ENCODE results near the gene SEC61B.
"Not testable (repeated sequence)": the region's sequence is repeated elsewhere in the genome, so short reads cannot be mapped to it uniquely, and the experiment has no call there.

The SEC61B gene

DNA sequence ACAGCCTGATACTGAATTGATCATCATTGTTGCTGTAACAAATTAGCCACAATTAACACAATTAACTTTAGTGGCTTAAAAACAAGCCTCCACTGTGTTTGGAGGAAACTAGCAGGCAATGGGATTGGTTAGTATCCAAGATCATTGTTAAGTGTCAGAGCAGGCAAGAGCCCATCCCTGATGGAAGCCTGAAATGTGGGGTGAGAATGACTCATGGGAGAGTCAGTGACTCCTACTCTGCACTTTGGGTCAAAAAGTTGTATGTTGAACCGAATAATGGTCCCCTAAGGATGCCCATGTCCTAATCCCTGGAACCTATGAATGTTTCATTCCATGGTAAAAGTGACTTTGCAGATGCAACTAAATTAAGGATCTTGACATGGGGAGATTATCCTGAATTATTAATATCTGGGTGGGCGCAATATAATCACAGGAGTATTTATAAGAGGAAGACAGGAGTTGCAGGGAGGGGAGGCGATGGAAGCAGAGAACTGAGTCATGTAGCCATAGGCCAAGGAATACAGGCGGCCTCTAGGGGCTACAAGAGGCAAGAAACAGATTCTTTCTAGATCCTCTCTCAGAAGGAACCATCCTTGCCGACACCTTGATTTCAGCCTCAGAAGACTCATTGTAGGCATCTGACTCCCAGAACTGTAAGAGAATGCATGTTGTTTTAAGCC lies 29.2 kb upstream of the SEC61B start:
- no peak overlapping the region for H3K9ac ChIP-seq (ENCODE audit: low read length in 2 of 2)
- H3K27ac ChIP-seq (ENCODE audit: low read length), result no peak overlapping the region
- H3K27me3 ChIP-seq (ENCODE audit: control insufficient read depth in 1 of 2, insufficient read depth in 2 of 2, low read length in 2 of 2), result peaks cover 3 to 4% of the 10 kb centered on the region in 2 donors
- no peak overlapping the region for H3K4me3 ChIP-seq (ENCODE audit: low read length in 2 of 2)
- no peaks in the 10 kb centered on the region for H3K4me1 ChIP-seq (ENCODE audit: control insufficient read depth, insufficient read depth, low read length)
- peaks cover 0 to 4% of the 10 kb centered on the region in 2 donors for H3K9me3 ChIP-seq (ENCODE audit: control insufficient read depth in 2 of 2, low read length in 2 of 2)
- H3K36me3 ChIP-seq (ENCODE audit: control insufficient read depth in 2 of 2, insufficient read depth in 2 of 2, low read length in 2 of 2), result no peaks in the 10 kb centered on the region

DNA sequence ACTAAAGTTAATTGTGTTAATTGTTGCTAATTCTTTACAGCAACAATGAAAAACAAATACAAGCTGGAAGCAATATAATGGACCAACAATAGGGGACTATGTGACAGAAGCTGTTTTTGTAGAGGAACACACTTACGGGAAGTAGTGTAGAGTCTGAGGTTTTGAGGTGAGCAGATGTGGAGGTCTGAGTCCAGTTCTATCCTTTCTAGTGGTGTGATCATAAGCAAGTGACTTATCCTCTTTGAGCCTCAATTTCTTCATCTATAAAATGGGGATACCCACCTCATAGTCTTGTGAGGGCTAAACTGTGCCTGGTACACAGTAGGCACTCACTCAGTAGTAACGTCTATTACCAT lies 28.6 kb upstream of the SEC61B start:
- no peaks in the 10 kb centered on the region for H3K36me3 ChIP-seq (ENCODE audit: control insufficient read depth in 2 of 2, insufficient read depth in 2 of 2, low read length in 2 of 2)
- no peak overlapping the region for H3K27ac ChIP-seq (ENCODE audit: low read length)
- peaks cover 0 to 4% of the 10 kb centered on the region in 2 donors for H3K9me3 ChIP-seq (ENCODE audit: control insufficient read depth in 2 of 2, low read length in 2 of 2)
- no peaks in the 10 kb centered on the region for H3K4me1 ChIP-seq (ENCODE audit: control insufficient read depth, insufficient read depth, low read length)
- no peak overlapping the region for H3K9ac ChIP-seq (ENCODE audit: low read length in 2 of 2)
- peaks cover 3 to 4% of the 10 kb centered on the region in 2 donors for H3K27me3 ChIP-seq (ENCODE audit: control insufficient read depth in 1 of 2, insufficient read depth in 2 of 2, low read length in 2 of 2)
- no peak overlapping the region for H3K4me3 ChIP-seq (ENCODE audit: low read length in 2 of 2)

DNA sequence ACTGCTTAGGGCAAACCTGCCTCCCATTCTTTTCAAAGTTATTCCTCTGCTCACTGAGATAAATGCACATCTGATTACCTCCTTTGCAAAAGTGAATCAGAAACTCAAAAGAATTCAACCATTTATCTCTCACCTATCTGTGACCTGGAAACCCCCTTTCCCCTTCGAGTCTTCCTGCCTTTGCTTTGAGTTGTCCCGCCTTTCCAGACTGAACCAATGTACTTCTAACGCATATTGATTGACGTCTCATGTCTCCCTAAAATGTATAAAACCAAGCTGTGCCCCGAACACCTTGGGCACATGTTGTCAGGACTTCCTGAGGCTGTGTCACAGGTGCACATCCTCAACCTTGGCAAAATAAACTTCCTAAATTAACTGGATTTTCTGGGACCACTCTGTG lies 25.6 kb upstream of the SEC61B start:
- not testable (repeated sequence) for H3K9ac ChIP-seq (ENCODE audit: low read length in 2 of 2); H3K36me3 ChIP-seq (ENCODE audit: control insufficient read depth in 2 of 2, insufficient read depth in 2 of 2, low read length in 2 of 2); H3K4me3 ChIP-seq (ENCODE audit: low read length in 2 of 2); H3K27ac ChIP-seq (ENCODE audit: low read length); H3K9me3 ChIP-seq (ENCODE audit: control insufficient read depth in 2 of 2, low read length in 2 of 2); H3K27me3 ChIP-seq (ENCODE audit: control insufficient read depth in 1 of 2, insufficient read depth in 2 of 2, low read length in 2 of 2); H3K4me1 ChIP-seq (ENCODE audit: control insufficient read depth, insufficient read depth, low read length)

DNA sequence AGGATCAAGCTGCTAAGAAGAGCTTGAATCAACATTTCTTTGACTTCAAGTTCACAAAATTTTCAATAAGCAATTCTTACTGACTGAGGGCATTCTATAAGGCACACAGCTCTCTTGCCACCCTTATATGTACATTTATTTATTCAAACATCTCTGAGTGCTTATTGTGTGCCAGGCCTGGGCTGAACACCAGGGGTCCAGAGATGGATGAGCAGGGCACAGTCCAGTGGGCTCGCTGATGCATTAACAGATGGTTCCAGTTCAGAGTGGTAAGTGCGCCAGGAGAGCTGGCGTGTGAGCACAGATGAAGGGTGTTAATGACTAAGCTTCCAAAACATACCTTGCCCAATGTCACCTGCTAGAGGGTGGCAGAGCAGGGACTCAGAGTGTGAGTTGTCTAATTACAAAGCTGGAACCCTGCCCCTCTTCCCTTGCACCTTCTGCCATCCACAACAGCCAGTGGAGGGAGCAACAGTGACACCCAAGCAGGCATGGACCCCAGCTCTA lies 24.9 kb upstream of the SEC61B start:
- Histone ChIP-seq H3K4me3 (ENCODE audit: low read length in 2 of 2) (no peak overlapping the region), H3K9me3 (ENCODE audit: control insufficient read depth in 2 of 2, low read length in 2 of 2) (peaks cover 0 to 4% of the 10 kb centered on the region in 2 donors), H3K27me3 (ENCODE audit: control insufficient read depth in 1 of 2, insufficient read depth in 2 of 2, low read length in 2 of 2) (no peaks in the 10 kb centered on the region), H3K4me1 (ENCODE audit: control insufficient read depth, insufficient read depth, low read length) (no peaks in the 10 kb centered on the region), H3K9ac (ENCODE audit: low read length in 2 of 2) (no peak overlapping the region), H3K27ac (ENCODE audit: low read length) (no peak overlapping the region), H3K36me3 (ENCODE audit: control insufficient read depth in 2 of 2, insufficient read depth in 2 of 2, low read length in 2 of 2) (no peaks in the 10 kb centered on the region)

DNA sequence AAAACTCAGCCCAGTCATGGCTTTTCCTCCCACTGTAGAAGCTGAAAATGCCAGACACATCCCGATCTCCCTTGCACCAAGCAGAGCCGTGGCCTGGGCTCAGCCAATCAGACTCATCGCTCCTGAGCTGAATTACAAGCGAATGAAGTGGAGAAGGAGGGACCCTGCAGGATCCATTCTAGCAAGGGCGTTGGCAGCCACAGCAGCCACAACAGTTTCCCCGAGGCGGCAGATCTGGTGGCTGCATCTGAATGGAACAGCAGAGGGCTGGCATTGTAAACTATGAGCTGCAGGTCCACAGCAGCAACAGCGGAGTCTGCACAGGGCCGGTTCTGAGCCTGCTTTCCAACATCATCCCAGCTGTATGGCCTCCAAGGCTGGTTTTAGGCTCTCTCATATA lies 24.1 kb upstream of the SEC61B start:
- Histone ChIP-seq H3K9ac (ENCODE audit: low read length in 2 of 2) (no peak overlapping the region), H3K4me1 (ENCODE audit: control insufficient read depth, insufficient read depth, low read length) (no peaks in the 10 kb centered on the region), H3K27me3 (ENCODE audit: control insufficient read depth in 1 of 2, insufficient read depth in 2 of 2, low read length in 2 of 2) (no peaks in the 10 kb centered on the region), H3K9me3 (ENCODE audit: control insufficient read depth in 2 of 2, low read length in 2 of 2) (peaks cover 0 to 4% of the 10 kb centered on the region in 2 donors), H3K36me3 (ENCODE audit: control insufficient read depth in 2 of 2, insufficient read depth in 2 of 2, low read length in 2 of 2) (no peaks in the 10 kb centered on the region), H3K4me3 (ENCODE audit: low read length in 2 of 2) (no peak overlapping the region), H3K27ac (ENCODE audit: low read length) (no peak overlapping the region)

DNA sequence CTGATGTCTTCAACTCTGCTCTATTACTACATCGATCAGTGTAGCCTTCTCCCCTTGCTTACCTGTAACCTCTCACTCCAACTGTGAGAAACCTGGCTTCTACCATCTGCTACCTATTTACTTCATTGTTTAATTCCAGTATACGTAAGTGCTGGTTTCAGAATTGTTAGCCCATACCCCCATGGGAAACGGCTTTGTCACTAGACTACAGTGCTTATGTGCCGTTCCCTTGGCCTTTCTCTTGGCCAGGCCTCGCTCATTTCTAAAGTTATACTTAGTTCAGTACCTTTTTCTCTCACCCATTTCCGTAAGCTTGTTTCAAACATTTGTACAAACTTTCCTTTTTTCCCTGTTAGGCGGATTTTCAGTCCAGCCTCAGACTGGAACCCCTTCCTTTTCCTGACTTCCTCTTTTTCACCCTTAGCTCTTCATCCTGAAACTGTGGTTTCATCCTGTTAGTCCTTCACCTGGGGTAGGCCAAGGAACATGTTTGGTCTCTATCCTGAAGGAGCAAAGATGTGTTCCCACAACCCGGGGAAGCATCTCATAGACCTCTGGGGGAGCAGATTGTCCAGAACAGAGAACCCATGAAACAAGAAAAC lies 22.0 kb upstream of the SEC61B start:
- Histone ChIP-seq H3K27ac (ENCODE audit: low read length) (no peak overlapping the region), H3K4me1 (ENCODE audit: control insufficient read depth, insufficient read depth, low read length) (no peaks in the 10 kb centered on the region), H3K27me3 (ENCODE audit: control insufficient read depth in 1 of 2, insufficient read depth in 2 of 2, low read length in 2 of 2) (no peaks in the 10 kb centered on the region), H3K36me3 (ENCODE audit: control insufficient read depth in 2 of 2, insufficient read depth in 2 of 2, low read length in 2 of 2) (no peaks in the 10 kb centered on the region), H3K4me3 (ENCODE audit: low read length in 2 of 2) (no peak overlapping the region), H3K9ac (ENCODE audit: low read length in 2 of 2) (no peak overlapping the region), H3K9me3 (ENCODE audit: control insufficient read depth in 2 of 2, low read length in 2 of 2) (no peaks in the 10 kb centered on the region)

DNA sequence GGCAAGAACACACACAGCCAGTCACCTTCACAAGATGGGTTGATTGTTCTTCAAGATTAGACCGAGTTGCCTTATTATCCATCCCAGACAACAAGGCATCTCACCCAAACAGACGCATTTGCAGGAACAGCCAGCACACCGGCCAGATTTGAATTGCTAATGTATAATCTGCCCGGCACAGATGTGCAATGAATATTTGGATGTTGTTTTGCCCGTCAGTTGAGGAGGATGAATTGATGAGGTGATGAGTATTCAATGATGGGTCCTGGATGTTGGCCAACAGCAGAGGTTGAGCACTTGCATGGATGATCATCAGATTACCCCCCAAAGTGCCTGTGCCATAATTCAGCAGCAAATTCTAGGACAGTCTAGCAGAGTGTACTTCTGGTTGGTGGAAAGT lies 20.5 kb upstream of the SEC61B start:
- Histone ChIP-seq H3K4me1 (ENCODE audit: control insufficient read depth, insufficient read depth, low read length) (no peaks in the 10 kb centered on the region), H3K9ac (ENCODE audit: low read length in 2 of 2) (no peak overlapping the region), H3K27ac (ENCODE audit: low read length) (no peak overlapping the region), H3K4me3 (ENCODE audit: low read length in 2 of 2) (no peak overlapping the region), H3K27me3 (ENCODE audit: control insufficient read depth in 1 of 2, insufficient read depth in 2 of 2, low read length in 2 of 2) (no peaks in the 10 kb centered on the region), H3K36me3 (ENCODE audit: control insufficient read depth in 2 of 2, insufficient read depth in 2 of 2, low read length in 2 of 2) (no peaks in the 10 kb centered on the region), H3K9me3 (ENCODE audit: control insufficient read depth in 2 of 2, low read length in 2 of 2) (no peaks in the 10 kb centered on the region)

DNA sequence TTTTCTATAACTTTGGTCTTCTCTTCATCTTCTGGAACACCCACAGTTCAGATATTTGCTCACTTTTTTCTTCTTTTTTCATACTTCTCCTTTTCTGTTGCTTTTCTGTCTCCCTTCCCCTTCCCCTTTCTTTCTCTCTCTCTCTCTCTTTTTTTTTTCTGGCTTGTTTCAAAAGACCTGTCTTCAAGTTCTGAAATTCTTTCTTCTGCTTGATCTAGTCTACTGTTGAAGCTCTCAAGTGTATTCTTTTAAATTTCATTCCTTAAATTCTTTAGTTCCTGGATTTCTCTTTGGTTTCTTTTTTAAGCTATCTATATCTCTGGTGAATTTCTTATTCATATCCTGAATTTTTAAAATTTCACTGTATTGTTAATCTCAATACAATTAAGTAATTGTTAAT lies 11.5 kb upstream of the SEC61B start:
- H3K4me1 ChIP-seq (ENCODE audit: control insufficient read depth, insufficient read depth, low read length), result no peaks in the 10 kb centered on the region
- no peak overlapping the region for H3K27ac ChIP-seq (ENCODE audit: low read length)
- no peaks in the 10 kb centered on the region for H3K9me3 ChIP-seq (ENCODE audit: control insufficient read depth in 2 of 2, low read length in 2 of 2)
- peaks cover 0 to 4% of the 10 kb centered on the region in 2 donors for H3K36me3 ChIP-seq (ENCODE audit: control insufficient read depth in 2 of 2, insufficient read depth in 2 of 2, low read length in 2 of 2)
- no peak overlapping the region for H3K9ac ChIP-seq (ENCODE audit: low read length in 2 of 2)
- H3K27me3 ChIP-seq (ENCODE audit: control insufficient read depth in 1 of 2, insufficient read depth in 2 of 2, low read length in 2 of 2), result no peaks in the 10 kb centered on the region
- no peak overlapping the region for H3K4me3 ChIP-seq (ENCODE audit: low read length in 2 of 2)

DNA sequence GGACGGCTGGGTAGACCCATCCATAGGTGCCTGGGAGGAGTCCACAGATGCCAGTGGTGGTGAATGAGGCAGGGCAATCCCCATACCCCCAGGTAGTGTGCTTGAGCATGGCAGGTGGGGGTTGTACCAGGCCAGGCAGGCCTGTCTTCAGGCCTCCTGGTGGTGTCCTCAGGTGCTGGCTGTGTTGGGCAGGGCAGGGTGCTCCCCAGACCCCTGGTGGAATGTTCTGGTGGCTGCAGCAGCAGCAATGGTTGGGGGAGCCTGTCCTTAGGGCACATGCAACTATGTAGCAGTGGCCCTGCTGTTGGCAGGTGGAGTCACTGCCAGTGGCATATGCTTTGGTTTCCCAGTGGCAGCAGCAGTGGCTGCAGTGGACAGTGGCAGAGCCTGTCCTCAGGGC lies 10.3 kb upstream of the SEC61B start:
- Histone ChIP-seq H3K36me3 (ENCODE audit: control insufficient read depth in 2 of 2, insufficient read depth in 2 of 2, low read length in 2 of 2) (peaks cover 0 to 4% of the 10 kb centered on the region in 2 donors), H3K27me3 (ENCODE audit: control insufficient read depth in 1 of 2, insufficient read depth in 2 of 2, low read length in 2 of 2) (no peaks in the 10 kb centered on the region), H3K9me3 (ENCODE audit: control insufficient read depth in 2 of 2, low read length in 2 of 2) (no peaks in the 10 kb centered on the region), H3K4me3 (ENCODE audit: low read length in 2 of 2) (no peak overlapping the region), H3K27ac (ENCODE audit: low read length) (no peak overlapping the region), H3K9ac (ENCODE audit: low read length in 2 of 2) (no peak overlapping the region), H3K4me1 (ENCODE audit: control insufficient read depth, insufficient read depth, low read length) (no peaks in the 10 kb centered on the region)

DNA sequence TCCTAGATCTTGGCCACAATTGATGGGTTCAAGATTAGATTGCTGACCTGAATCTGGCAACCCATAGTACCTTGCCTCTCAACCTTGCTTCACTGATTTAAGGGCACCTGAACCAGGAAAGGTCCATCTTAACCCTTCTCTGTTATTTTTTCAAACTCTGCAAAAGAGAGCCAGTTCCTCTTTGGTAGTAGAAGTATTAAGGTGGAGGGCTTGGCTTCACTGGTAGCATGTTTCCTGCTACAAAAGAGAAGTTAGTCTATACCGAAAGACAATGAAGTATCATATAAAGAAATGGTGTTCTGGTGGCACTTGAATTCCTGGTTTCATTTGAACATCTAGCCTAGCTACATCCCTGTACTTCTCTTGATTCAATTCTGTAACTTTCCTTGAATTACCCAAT lies 8.9 kb upstream of the SEC61B start:
- Histone ChIP-seq H3K9ac (ENCODE audit: low read length in 2 of 2) (no peak overlapping the region), H3K36me3 (ENCODE audit: control insufficient read depth in 2 of 2, insufficient read depth in 2 of 2, low read length in 2 of 2) (peaks cover 4 to 7% of the 10 kb centered on the region in 2 donors), H3K4me3 (ENCODE audit: low read length in 2 of 2) (no peak overlapping the region), H3K4me1 (ENCODE audit: control insufficient read depth, insufficient read depth, low read length) (no peaks in the 10 kb centered on the region), H3K27ac (ENCODE audit: low read length) (no peak overlapping the region), H3K27me3 (ENCODE audit: control insufficient read depth in 1 of 2, insufficient read depth in 2 of 2, low read length in 2 of 2) (no peaks in the 10 kb centered on the region), H3K9me3 (ENCODE audit: control insufficient read depth in 2 of 2, low read length in 2 of 2) (no peaks in the 10 kb centered on the region)

DNA sequence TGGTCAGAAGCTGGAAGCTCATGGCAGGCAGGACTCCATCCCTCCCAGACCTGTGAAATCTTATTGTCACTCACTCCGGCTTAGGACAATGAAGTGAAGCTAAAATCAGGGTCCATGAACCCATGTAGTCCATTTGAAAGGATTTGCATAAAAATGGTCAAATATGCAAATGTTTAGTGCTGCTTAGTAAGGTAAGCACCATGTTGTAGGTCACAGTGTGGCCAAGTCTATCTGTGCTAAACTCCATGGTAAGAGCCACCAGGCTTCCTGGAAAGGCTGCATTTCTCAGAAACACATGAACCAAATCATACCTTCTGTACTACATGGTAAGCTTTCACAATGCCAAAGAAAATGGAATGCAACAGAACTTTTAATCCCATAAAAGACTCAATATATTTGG lies 6.0 kb upstream of the SEC61B start:
- H3K4me1 ChIP-seq (ENCODE audit: control insufficient read depth, insufficient read depth, low read length), result peaks cover 11% of the 10 kb centered on the region
- no peak overlapping the region for H3K27ac ChIP-seq (ENCODE audit: low read length)
- no peaks in the 10 kb centered on the region for H3K9me3 ChIP-seq (ENCODE audit: control insufficient read depth in 2 of 2, low read length in 2 of 2)
- no peak overlapping the region for H3K4me3 ChIP-seq (ENCODE audit: low read length in 2 of 2)
- H3K27me3 ChIP-seq (ENCODE audit: control insufficient read depth in 1 of 2, insufficient read depth in 2 of 2, low read length in 2 of 2), result no peaks in the 10 kb centered on the region
- peaks cover 7 to 9% of the 10 kb centered on the region in 2 donors for H3K36me3 ChIP-seq (ENCODE audit: control insufficient read depth in 2 of 2, insufficient read depth in 2 of 2, low read length in 2 of 2)
- no peak overlapping the region for H3K9ac ChIP-seq (ENCODE audit: low read length in 2 of 2)
